Endothelial cell of umbilical vein (primary cell): ENCODE data around the gene ASB13. TPM values are rescaled to one million over a fixed set of nuclear protein-coding genes. Genes with fewer than 3 reads are reported as not detected.

Source experiments
- BruUV-seq: library from RNA; stranded (reverse); fragments of 400-500 nt; replicated peaks from 2 replicates; lab custom pipeline; 2021; lab: Mats Ljungman, UMichigan
- CTCF ChIA-PET: fragments of 300-600, 350-600 bp; sonication (Branson Sonifier 250); formaldehyde crosslinking; loops from one replicate; lab custom pipeline; 2021; ENCODE audit warnings: antibody characterized with exemption, inconsistent platforms; lab: Charles Lee
- POLR2A ChIA-PET: fragments of 300-600, 350-600 bp; sonication (Branson Sonifier 250); formaldehyde crosslinking; loops from one replicate; lab custom pipeline; 2021; ENCODE audit warnings: antibody characterized with exemption, inconsistent platforms; lab: Charles Lee
- DNase-seq: peaks from one replicate; pipeline ENCODE4 v3.0.0-alpha.2; 2011; ENCODE audit warnings: low read depth, low spot score
- FAIRE-seq: peaks from 2 replicates; lab custom pipeline; 2011; peaks lifted over from hg19 to GRCh38; lab: Jason Lieb, UNC
- H2AFZ ChIP-seq: 2 replicates; pipeline ENCODE4 v1.6.0; 2012; ENCODE audit warnings: low read depth, low read length, control low read depth, inconsistent platforms
- H3K27ac ChIP-seq: 2 replicates; pipeline ENCODE4 v1.5.1; 2011; ENCODE audit warnings: low read depth, mild to moderate bottlenecking, control low read depth, low read length, moderate library complexity; ENCODE audit not compliant: insufficient read depth
- H3K27me3 ChIP-seq, 2 experiments: 2 replicates each; pipeline versions ENCODE4 v1.6.0 to v1.6.1; 2011; ENCODE audit warnings: low read length in 2 of 2, mixed read lengths in 1 of 2; ENCODE audit not compliant: control insufficient read depth in 2 of 2, insufficient read depth in 2 of 2
- H3K36me3 ChIP-seq, 2 experiments: 2 replicates in 1 of 2; 3 replicates in 1 of 2; pipeline ENCODE4 v1.5.1; 2011; ENCODE audit warnings: low read length in 2 of 2, mild to moderate bottlenecking in 1 of 2, moderate library complexity in 1 of 2; ENCODE audit not compliant: control insufficient read depth in 2 of 2, insufficient read depth in 2 of 2; ENCODE audit errors: extremely low read depth in 1 of 2
- H3K4me1 ChIP-seq: 3 replicates; pipeline ENCODE4 v1.5.1; 2011; ENCODE audit warnings: mild to moderate bottlenecking, low read length; ENCODE audit not compliant: control insufficient read depth, insufficient read depth; ENCODE audit errors: extremely low read depth
- H3K4me2 ChIP-seq: 2 replicates; pipeline ENCODE4 v1.6.1; 2011; ENCODE audit warnings: low read length, control low read depth, mixed read lengths; ENCODE audit not compliant: insufficient read depth
- H3K4me3 ChIP-seq, 3 experiments: fragments of 200-600 bp in 1 of 3; sonication (generic), shearing (Covaris generic) in 1 of 3; replicated peaks in 1 of 3; 2 replicates each; pipeline ENCODE4 v1.5.1; 2011 to 2016; ENCODE audit warnings: control low read depth in 3 of 3, low read length in 3 of 3, mild to moderate bottlenecking in 2 of 3, inconsistent platforms in 1 of 3, low read depth in 1 of 3, moderate library complexity in 1 of 3; ENCODE audit not compliant: insufficient read depth in 1 of 3
- H3K79me2 ChIP-seq: 2 replicates; pipeline ENCODE4 v1.6.0; 2012; ENCODE audit warnings: low read length, inconsistent platforms; ENCODE audit not compliant: control insufficient read depth, insufficient read depth
- H3K9ac ChIP-seq: replicated peaks from 2 replicates; pipeline ENCODE3; 2011; ENCODE audit warnings: low read length, control low read depth; ENCODE audit not compliant: insufficient read depth; ENCODE audit errors: extremely low read depth
- H3K9me1 ChIP-seq: replicated peaks from 3 replicates; pipeline ENCODE4 v1.6.0; 2011; ENCODE audit warnings: mild to moderate bottlenecking, low read length; ENCODE audit not compliant: control insufficient read depth, insufficient read depth; ENCODE audit errors: extremely low read depth
- H3K9me3 ChIP-seq: replicated peaks from 2 replicates; pipeline ENCODE4 v1.5.1; 2012; ENCODE audit warnings: low read length, inconsistent platforms; ENCODE audit not compliant: control insufficient read depth, insufficient read depth
- H4K20me1 ChIP-seq: replicated peaks from 2 replicates; pipeline ENCODE3; 2011; ENCODE audit warnings: mild to moderate bottlenecking, low read length; ENCODE audit not compliant: control insufficient read depth, insufficient read depth; ENCODE audit errors: extremely low read depth
- EZH2 ChIP-seq: IDR thresholded peaks from 2 replicates; pipeline ENCODE4 v1.6.1; 2012; ENCODE audit warnings: borderline replicate concordance, low read depth, mild to moderate bottlenecking, moderate library complexity, low read length, inconsistent platforms; ENCODE audit not compliant: severe bottlenecking
- FOS ChIP-seq: IDR thresholded peaks from 2 replicates; pipeline ENCODE4 v1.6.1; 2011; ENCODE audit warnings: mild to moderate bottlenecking, low read length, moderate library complexity, borderline replicate concordance; ENCODE audit not compliant: insufficient read depth
- GATA2 ChIP-seq: IDR thresholded peaks from 2 replicates; pipeline ENCODE4 v1.7.0; 2011; ENCODE audit warnings: low read depth, mild to moderate bottlenecking, moderate library complexity, mixed read lengths, low read length; ENCODE audit not compliant: insufficient read length, insufficient read depth
- JUN ChIP-seq: IDR thresholded peaks from 2 replicates; pipeline ENCODE4 v1.6.1; 2011; ENCODE audit warnings: borderline replicate concordance, low read depth; ENCODE audit not compliant: insufficient read length, insufficient read depth
- MYC ChIP-seq: IDR thresholded peaks from one replicate; pipeline ENCODE4 v1.6.1; 2011; ENCODE audit warnings: mild to moderate bottlenecking, low read depth, low read length
- POLR2A ChIP-seq: IDR thresholded peaks from 2 replicates; pipeline ENCODE4 v1.6.1; 2012; ENCODE audit warnings: low read depth, mild to moderate bottlenecking, control low read depth, low read length
- POLR2AphosphoS5 ChIP-seq: IDR thresholded peaks from 2 replicates; pipeline ENCODE4 v1.6.1; 2012; ENCODE audit warnings: low read depth, mild to moderate bottlenecking, control low read depth, low read length, moderate library complexity; ENCODE audit not compliant: insufficient read depth
- dilution Hi-C: fragments of 300-500 bp; cut with MboI; formaldehyde crosslinking; loops from one replicate; pipeline ENCODE4 v1.15.0; 2019; ENCODE audit warnings: low sequenced_read_pairs; ENCODE audit not compliant: extremely low pct_ligation_motif_present
- intact Hi-C: fragments of 100-400 bp; cut with micrococcal nuclease; formaldehyde crosslinking; loops from one replicate; pipeline ENCODE4 v1.10.0; 2022
- polyA plus RNA-seq, 4 experiments: library from polyadenylated mRNA; depleted of rRNA in 3 of 4; stranded (reverse) in 3 of 4; unstranded in 1 of 4; fragments of >200 nt; gene quantifications; 2 replicates each; pipeline versions ENCODE4 v1.2.1 to v1.2.3, GENCODE V29; 2011 to 2012; ENCODE audit warnings: missing spikeins in 1 of 4
- total RNA-seq: library from RNA; stranded (reverse); gene quantifications from 2 replicates; pipeline ENCODE4 v1.2.3, GENCODE V29; 2021
- TF ChIP-seq, protein P1 (sequence below): IDR thresholded peaks from 2 replicates; pipeline ENCODE4 v1.6.1; 2011; ENCODE audit not compliant: insufficient read depth, insufficient read length
- TF ChIP-seq, protein P2 (sequence below), 2 donors: IDR thresholded peaks; 1 replicate in 1 of 2; 2 replicates in 1 of 2; pipeline ENCODE4 v1.5.1; 2011; ENCODE audit warnings: low read length in 2 of 2, mild to moderate bottlenecking in 2 of 2, moderate library complexity in 2 of 2, control low read depth in 1 of 2, inconsistent platforms in 1 of 2, low read depth in 1 of 2; ENCODE audit not compliant: insufficient read depth in 1 of 2; ENCODE audit errors: extremely low read depth in 1 of 2

ASB13 gene
- total and polyA plus RNA-seq, 2 donors (not counting 3 experiments of a cell fraction or from before 2014, with no cell fraction given), result 6.3 to 7.3 TPM

DNA sequence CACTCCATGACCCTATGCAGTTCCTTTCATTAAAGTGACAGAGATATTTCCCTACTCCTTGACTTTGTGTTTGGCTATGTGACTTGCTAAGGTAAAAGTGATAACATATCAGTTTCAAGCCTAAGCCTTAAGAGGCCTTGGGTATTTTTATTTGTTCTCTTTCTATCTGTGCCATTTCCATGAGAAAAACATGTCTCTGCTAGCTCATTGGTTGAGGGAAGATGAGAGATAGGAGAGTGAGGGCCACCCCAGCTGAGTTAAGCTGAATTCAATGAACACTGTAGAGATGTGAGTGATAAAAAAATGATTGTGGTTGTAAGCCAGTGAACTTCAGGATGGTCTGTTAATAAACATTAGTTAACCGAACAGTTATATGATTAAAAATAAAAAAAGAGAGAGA is 31.7 kb upstream of the ASB13 start:
- Histone ChIP-seq H3K9me3 (no peaks in the 10 kb centered on the region), H3K9ac (no peak overlapping the region), H3K79me2 (peaks cover 90% of the 10 kb centered on the region), H3K4me1 (no peaks in the 10 kb centered on the region), H4K20me1 (peaks cover 6% of the 10 kb centered on the region), H3K4me2 (no peak overlapping the region), H3K27ac (no peak overlapping the region), H3K9me1 (no peaks in the 10 kb centered on the region), H3K27me3 (no peaks in the 10 kb centered on the region), H3K36me3 (no peaks in the 10 kb centered on the region), H2AFZ (no peak overlapping the region), H3K4me3 (no peak overlapping the region)
- POLR2A ChIA-PET, result no interaction called here
- BruUV-seq, result no TSS peak
- CTCF ChIA-PET, result no interaction called here
- DNase-seq, result no peak
- dilution Hi-C loops (no loop called here), intact Hi-C loops (no loop called here)
- FAIRE-seq, result no peak
- TF ChIP-seq GATA2 (no peak), JUN (no peak), MYC (no peak)

DNA sequence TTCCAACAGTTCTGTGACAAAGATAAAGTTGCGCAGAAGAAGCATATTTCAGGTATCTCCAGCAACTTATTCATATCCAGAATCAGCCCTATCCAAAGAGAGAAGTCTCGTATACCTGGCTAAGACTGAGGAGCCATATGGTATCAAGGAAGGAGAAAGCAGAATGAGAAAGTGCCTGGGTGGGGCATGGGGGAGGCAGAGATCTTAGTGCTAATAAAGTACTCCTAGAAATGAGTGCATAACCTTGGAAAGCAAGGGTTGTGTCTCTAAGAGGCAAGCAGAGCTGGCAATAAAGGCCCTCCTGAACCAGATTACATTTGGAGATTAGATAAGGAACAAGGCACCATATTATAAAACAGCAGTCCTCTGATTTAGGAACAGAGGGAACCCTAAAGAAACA is 30.9 kb upstream of the ASB13 start:
- H3K79me2 ChIP-seq, result peaks cover 90% of the 10 kb centered on the region
- intact Hi-C loops (no loop called here), dilution Hi-C loops (no loop called here)
- no TSS peak for BruUV-seq
- H3K9me3 ChIP-seq, result no peaks in the 10 kb centered on the region
- TF ChIP-seq POLR2A (no peak), POLR2AphosphoS5 (no peak), JUN (no peak), EZH2 (no peak), FOS (no peak), GATA2 (no peak), MYC (no peak)
- TF ChIP-seq, protein P1, sequence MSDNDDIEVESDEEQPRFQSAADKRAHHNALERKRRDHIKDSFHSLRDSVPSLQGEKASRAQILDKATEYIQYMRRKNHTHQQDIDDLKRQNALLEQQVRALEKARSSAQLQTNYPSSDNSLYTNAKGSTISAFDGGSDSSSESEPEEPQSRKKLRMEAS, result no peak
- TF ChIP-seq, protein P2, sequence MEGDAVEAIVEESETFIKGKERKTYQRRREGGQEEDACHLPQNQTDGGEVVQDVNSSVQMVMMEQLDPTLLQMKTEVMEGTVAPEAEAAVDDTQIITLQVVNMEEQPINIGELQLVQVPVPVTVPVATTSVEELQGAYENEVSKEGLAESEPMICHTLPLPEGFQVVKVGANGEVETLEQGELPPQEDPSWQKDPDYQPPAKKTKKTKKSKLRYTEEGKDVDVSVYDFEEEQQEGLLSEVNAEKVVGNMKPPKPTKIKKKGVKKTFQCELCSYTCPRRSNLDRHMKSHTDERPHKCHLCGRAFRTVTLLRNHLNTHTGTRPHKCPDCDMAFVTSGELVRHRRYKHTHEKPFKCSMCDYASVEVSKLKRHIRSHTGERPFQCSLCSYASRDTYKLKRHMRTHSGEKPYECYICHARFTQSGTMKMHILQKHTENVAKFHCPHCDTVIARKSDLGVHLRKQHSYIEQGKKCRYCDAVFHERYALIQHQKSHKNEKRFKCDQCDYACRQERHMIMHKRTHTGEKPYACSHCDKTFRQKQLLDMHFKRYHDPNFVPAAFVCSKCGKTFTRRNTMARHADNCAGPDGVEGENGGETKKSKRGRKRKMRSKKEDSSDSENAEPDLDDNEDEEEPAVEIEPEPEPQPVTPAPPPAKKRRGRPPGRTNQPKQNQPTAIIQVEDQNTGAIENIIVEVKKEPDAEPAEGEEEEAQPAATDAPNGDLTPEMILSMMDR (IDR thresholded peaks at IDR 0.05; ENCODE audit: extremely low read depth in 1 of 2, insufficient read depth in 1 of 2, low read depth in 1 of 2, low read length in 2 of 2), result no peak
- H3K27me3 ChIP-seq, result no peaks in the 10 kb centered on the region
- ChIA-PET POLR2A (no interaction called here), CTCF (interaction anchor here (2.4 kb wide), 1 partner anchor 9 kb away, joined by 8 read pairs; no protein-coding TSS in a partner anchor)
- H3K4me3 ChIP-seq, result no peak overlapping the region
- H3K9me1 ChIP-seq, result no peaks in the 10 kb centered on the region
- no peaks in the 10 kb centered on the region for H3K36me3 ChIP-seq
- no peak for FAIRE-seq
- no peak overlapping the region for H3K9ac ChIP-seq
- no peak overlapping the region for H3K27ac ChIP-seq
- no peak for DNase-seq
- H3K4me1 ChIP-seq, result no peaks in the 10 kb centered on the region
- no peak overlapping the region for H3K4me2 ChIP-seq
- no peak overlapping the region for H2AFZ ChIP-seq
- H4K20me1 ChIP-seq, result peaks cover 6% of the 10 kb centered on the region
